HEK293 (cell line): Measurements from ENCODE around the gene GMDS.

Experiments used
- CTCF ChIA-PET: fragments of 350-600 bp; formaldehyde crosslinking; extraction: SDS; loops from one replicate; lab custom pipeline; 2021; ENCODE audit warnings: antibody characterized with exemption; lab: Yijun Ruan, JAX
- POLR2A ChIA-PET: fragments of 300-600 bp; formaldehyde crosslinking; extraction: SDS; loops from one replicate; lab custom pipeline; 2020; ENCODE audit warnings: antibody characterized with exemption, inconsistent platforms; lab: Yijun Ruan, JAX
- H3K27ac ChIP-seq: fragments of 200-500 bp; sonication (Bioruptor generic); 2 replicates; pipeline ENCODE4 v1.5.1; 2014; ENCODE audit warnings: low read depth, low read length, control low read depth, inconsistent platforms; ENCODE audit errors: extremely low read depth
- H3K36me3 ChIP-seq, 2 experiments: fragments of 200-500 bp in 1 of 2; sonication (Bioruptor generic) in 1 of 2; 1 replicate in 1 of 2; 2 replicates in 1 of 2; pipeline ENCODE4 v1.5.1; 2014 to 2017; ENCODE audit warnings: inconsistent platforms in 2 of 2, low read length in 2 of 2; ENCODE audit not compliant: control insufficient read depth in 2 of 2, insufficient read depth in 1 of 2
- H3K4me1 ChIP-seq: fragments of 200-500 bp; sonication (Bioruptor generic); 2 replicates; pipeline ENCODE4 v1.5.1; 2014; ENCODE audit warnings: mild to moderate bottlenecking, low read length, inconsistent platforms; ENCODE audit not compliant: control insufficient read depth, insufficient read depth
- H3K4me3 ChIP-seq: 2 replicates; pipeline ENCODE4 v1.5.1; 2011; ENCODE audit warnings: low read depth, mild to moderate bottlenecking, control low read depth, low read length, moderate library complexity
- H3K9me3 ChIP-seq: fragments of 200-500 bp; sonication (Bioruptor generic); 2 replicates; pipeline ENCODE4 v1.5.1; 2014; ENCODE audit warnings: low read depth, low read length, inconsistent platforms; ENCODE audit not compliant: control insufficient read depth, insufficient read depth
- FEZF1 ChIP-seq: fragments of 450-650 bp; formaldehyde crosslinking; IDR thresholded peaks from 2 replicates; pipeline ENCODE4 v1.5.1; 2016; ENCODE audit warnings: missing biosample characterization, missing genetic modification characterization
- MZF1 ChIP-seq: fragments of 450-650 bp; formaldehyde crosslinking; IDR thresholded peaks from 2 replicates; pipeline ENCODE4 v1.5.1; 2017; ENCODE audit warnings: missing biosample characterization, missing genetic modification characterization, borderline replicate concordance
- PRDM10 ChIP-seq: fragments of 450-650 bp; formaldehyde crosslinking; IDR thresholded peaks from 2 replicates; pipeline ENCODE4 v1.5.1; 2016; ENCODE audit warnings: missing biosample characterization, missing genetic modification characterization
- PRDM6 ChIP-seq: fragments of 450-650 bp; formaldehyde crosslinking; IDR thresholded peaks from 2 replicates; pipeline ENCODE4 v1.5.1; 2017; ENCODE audit warnings: missing biosample characterization, missing genetic modification characterization
- SP7 ChIP-seq: fragments of 450-650 bp; formaldehyde crosslinking; IDR thresholded peaks from 2 replicates; pipeline ENCODE4 v1.5.1; 2016; ENCODE audit warnings: missing biosample characterization, missing genetic modification characterization
- TRIM28 ChIP-seq: IDR thresholded peaks from 2 replicates; pipeline ENCODE4 v1.6.1; 2011; ENCODE audit warnings: low read length, control low read depth, borderline replicate concordance
- ZFP41 ChIP-seq: fragments of 450-650 bp; formaldehyde crosslinking; IDR thresholded peaks from 2 replicates; pipeline ENCODE4 v1.5.1; 2016; ENCODE audit warnings: missing biosample characterization, missing genetic modification characterization, borderline replicate concordance
- ZNF2 ChIP-seq: fragments of 450-650 bp; formaldehyde crosslinking; IDR thresholded peaks from 2 replicates; pipeline ENCODE4 v1.5.1; 2016; ENCODE audit warnings: missing biosample characterization, missing genetic modification characterization
- ZNF311 ChIP-seq: fragments of 450-650 bp; formaldehyde crosslinking; IDR thresholded peaks from 2 replicates; pipeline ENCODE4 v1.5.1; 2017; ENCODE audit warnings: missing biosample characterization, missing genetic modification characterization, borderline replicate concordance
- ZNF37A ChIP-seq: fragments of 450-650 bp; IDR thresholded peaks from 2 replicates; pipeline ENCODE4 v1.5.1; 2018; ENCODE audit warnings: missing biosample characterization, missing genetic modification characterization
- ZNF791 ChIP-seq: fragments of 450-650 bp; formaldehyde crosslinking; IDR thresholded peaks from 2 replicates; pipeline ENCODE4 v1.5.1; 2016; ENCODE audit warnings: missing biosample characterization, missing genetic modification characterization
- TF ChIP-seq, protein P1 (sequence below): fragments of 450-650 bp; formaldehyde crosslinking; conservative IDR thresholded peaks from 2 replicates; pipeline ENCODE4 v1.5.1; 2016; ENCODE audit warnings: low read depth, missing biosample characterization, missing genetic modification characterization
- TF ChIP-seq, protein P2 (sequence below): fragments of 450-650 bp; formaldehyde crosslinking; IDR thresholded peaks from 2 replicates; pipeline ENCODE4 v1.5.1; 2016; ENCODE audit warnings: missing biosample characterization, missing genetic modification characterization

Gene GMDS

DNA sequence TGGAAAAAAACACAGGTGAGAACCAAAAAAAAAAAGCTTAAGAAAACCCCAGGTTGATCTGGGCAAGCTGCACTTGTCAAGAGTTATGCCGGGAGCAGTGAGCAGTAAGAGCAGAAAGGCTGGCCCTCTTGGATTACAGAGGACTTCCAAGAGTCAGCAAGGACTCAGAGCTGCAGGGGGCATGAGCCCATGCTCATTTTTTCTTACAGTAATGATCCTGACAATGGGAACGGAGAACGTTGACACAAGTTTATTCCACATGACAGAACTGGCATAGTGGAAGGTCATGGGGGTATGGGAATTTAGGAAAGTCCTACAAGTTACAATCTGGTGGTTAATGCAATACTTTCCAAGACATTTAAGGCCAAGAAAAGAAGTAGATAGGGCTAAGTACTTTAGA lies 256.6 kb downstream of the GMDS start (continued):
- TF ChIP-seq, protein P1, sequence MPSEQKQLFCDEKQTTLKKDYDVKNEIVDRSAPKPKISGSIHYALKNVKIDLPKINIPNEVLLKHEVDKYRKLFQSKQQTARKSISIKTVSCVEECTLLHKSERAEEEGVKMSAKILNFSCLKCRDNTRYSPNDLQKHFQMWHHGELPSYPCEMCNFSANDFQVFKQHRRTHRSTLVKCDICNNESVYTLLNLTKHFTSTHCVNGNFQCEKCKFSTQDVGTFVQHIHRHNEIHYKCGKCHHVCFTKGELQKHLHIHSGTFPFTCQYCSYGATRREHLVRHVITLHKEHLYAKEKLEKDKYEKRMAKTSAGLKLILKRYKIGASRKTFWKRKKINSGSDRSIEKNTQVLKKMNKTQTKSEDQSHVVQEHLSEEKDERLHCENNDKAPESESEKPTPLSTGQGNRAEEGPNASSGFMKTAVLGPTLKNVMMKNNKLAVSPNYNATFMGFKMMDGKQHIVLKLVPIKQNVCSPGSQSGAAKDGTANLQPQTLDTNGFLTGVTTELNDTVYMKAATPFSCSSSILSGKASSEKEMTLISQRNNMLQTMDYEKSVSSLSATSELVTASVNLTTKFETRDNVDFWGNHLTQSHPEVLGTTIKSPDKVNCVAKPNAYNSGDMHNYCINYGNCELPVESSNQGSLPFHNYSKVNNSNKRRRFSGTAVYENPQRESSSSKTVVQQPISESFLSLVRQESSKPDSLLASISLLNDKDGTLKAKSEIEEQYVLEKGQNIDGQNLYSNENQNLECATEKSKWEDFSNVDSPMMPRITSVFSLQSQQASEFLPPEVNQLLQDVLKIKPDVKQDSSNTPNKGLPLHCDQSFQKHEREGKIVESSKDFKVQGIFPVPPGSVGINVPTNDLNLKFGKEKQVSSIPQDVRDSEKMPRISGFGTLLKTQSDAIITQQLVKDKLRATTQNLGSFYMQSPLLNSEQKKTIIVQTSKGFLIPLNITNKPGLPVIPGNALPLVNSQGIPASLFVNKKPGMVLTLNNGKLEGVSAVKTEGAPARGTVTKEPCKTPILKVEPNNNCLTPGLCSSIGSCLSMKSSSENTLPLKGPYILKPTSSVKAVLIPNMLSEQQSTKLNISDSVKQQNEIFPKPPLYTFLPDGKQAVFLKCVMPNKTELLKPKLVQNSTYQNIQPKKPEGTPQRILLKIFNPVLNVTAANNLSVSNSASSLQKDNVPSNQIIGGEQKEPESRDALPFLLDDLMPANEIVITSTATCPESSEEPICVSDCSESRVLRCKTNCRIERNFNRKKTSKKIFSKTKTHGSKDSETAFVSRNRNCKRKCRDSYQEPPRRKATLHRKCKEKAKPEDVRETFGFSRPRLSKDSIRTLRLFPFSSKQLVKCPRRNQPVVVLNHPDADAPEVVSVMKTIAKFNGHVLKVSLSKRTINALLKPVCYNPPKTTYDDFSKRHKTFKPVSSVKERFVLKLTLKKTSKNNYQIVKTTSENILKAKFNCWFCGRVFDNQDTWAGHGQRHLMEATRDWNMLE (tag by site-specific recombination): no peak
- TF ChIP-seq FEZF1 (tag by site-specific recombination) (no peak), ZFP41 (no peak), ZNF311 (tag by site-specific recombination) (no peak), MZF1 (tag by site-specific recombination) (no peak), TRIM28 (peak; percentile 85; the same call in 1 of the 2 replicates), SP7 (tag by site-specific recombination) (no peak), ZNF2 (tag by site-specific recombination) (no peak)
- TF ChIP-seq, protein P2, sequence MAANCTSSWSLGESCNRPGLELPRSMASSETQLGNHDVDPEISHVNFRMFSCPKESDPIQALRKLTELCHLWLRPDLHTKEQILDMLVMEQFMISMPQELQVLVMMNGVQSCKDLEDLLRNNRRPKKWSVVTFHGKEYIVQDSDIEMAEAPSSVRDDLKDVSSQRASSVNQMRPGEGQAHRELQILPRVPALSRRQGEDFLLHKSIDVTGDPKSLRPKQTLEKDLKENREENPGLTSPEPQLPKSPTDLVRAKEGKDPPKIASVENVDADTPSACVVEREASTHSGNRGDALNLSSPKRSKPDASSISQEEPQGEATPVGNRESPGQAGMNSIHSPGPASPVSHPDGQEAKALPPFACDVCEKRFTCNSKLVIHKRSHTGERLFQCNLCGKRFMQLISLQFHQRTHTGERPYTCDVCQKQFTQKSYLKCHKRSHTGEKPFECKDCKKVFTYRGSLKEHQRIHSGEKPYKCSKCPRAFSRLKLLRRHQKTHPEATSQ (tag by site-specific recombination): no peak

- no peak for TF ChIP-seq ZNF791
- TF ChIP-seq PRDM6: peak; percentile 49; the same call in 1 of the 2 replicates
- ChIA-PET CTCF (interaction anchor here (0.6 to 1.6 kb wide), 4 partner anchors 110 to 461 kb away, joined by 3 to 6 read pairs (median 4); no protein-coding TSS in a partner anchor), POLR2A (no interaction called here)
Measured at GRCh38 chr6:1987640-1988039, 257.8 kb downstream of the GMDS start.

DNA sequence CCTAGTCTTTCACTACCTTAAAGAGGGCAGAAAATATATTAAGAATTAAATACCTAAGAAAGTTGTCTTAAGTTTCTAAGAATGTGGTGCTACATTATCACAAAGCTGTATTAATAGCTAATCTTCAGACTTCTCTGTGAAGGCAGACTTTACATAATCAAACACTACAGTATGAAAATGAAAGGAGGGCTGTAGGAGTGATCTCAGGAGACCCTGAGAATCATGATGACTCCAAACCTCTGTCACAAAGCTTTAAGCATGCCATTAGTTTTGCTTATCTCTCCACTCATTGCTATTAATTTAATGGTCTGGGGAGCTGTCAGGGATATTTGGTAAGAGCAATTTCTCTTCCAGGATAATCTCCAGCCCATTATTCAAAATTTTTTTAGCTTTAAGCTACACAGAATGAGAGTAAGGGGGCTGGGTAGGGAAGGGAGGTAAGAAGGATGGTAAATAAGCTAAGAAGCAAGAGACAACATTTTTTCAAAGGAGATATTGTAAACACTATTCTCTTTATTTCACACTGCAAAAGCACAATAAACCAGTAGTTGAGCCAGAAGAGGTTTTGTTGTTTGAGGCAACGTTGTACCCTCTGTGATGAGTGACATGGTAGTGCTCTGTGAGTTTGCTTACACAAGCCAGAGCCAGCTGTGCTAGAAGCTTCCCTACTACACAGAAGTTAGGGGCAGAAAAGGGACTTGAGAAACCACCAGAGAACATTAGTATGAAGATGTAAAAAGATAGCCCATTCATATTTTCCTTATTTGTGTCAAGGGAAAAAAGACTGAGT lies 258.8 kb downstream of the GMDS start:
- TF ChIP-seq PRDM10 (tag by site-specific recombination) (peak; percentile 54), ZNF37A (tag by site-specific recombination) (no peak), FEZF1 (tag by site-specific recombination) (0 out of 2 replicates have a peak, but pooled peaks have one; percentile 14)
- Histone ChIP-seq H3K36me3 (no peaks in the 10 kb centered on the region), H3K4me3 (no peak overlapping the region), H3K4me1 (peaks cover 21% of the 10 kb centered on the region), H3K27ac (no peak overlapping the region), H3K9me3 (peaks cover 2% of the 10 kb centered on the region; the same call in 1 of the 2 replicates)
- ChIA-PET CTCF (interaction anchor here (0.6 to 0.7 kb wide), 2 partner anchors 111 to 112 kb away, joined by 3 read pairs; no protein-coding TSS in a partner anchor), POLR2A (interaction anchor here (1.0 kb wide), 1 partner anchor 16 kb away, joined by 3 read pairs; no protein-coding TSS in a partner anchor)

More at GRCh38 chr6:1987640-1988039, 257.8 kb downstream of the GMDS start:
- no peak overlapping the region for H3K4me3 ChIP-seq
- no peaks in the 10 kb centered on the region for H3K36me3 ChIP-seq
- peaks cover 2% of the 10 kb centered on the region; the same call in 1 of the 2 replicates for H3K9me3 ChIP-seq
- no peak overlapping the region for H3K27ac ChIP-seq
- peaks cover 21% of the 10 kb centered on the region for H3K4me1 ChIP-seq
